HepG2 (cell line): ENCODE results near the gene RANBP6. TPM values are rescaled to one million over a fixed set of nuclear protein-coding genes. Genes with fewer than 3 reads are reported as not detected.

Source experiments
- ATF1 ChIP-seq: IDR thresholded peaks from 2 replicates; pipeline ENCODE4 v1.6.1; 2016; ENCODE audit warnings: mild to moderate bottlenecking, control low read depth
- CREM ChIP-seq, 2 experiments: sonication (generic) in 1 of 2; formaldehyde crosslinking in 1 of 2; IDR thresholded peaks; 2 replicates each; pipeline versions ENCODE4 v1.4.0 to v1.6.1; 2016 to 2020; ENCODE audit warnings: antibody characterized with exemption in 1 of 2, mild to moderate bottlenecking in 1 of 2, missing genetic modification reagents in 1 of 2
- ELF1 ChIP-seq: sonication (generic); formaldehyde crosslinking; IDR thresholded peaks from 2 replicates; pipeline ENCODE4 v1.4.0; 2020; ENCODE audit warnings: missing genetic modification reagents
- ETV6 ChIP-seq: sonication (generic); formaldehyde crosslinking; conservative IDR thresholded peaks from 2 replicates; pipeline ENCODE4 v1.4.0; 2020; ENCODE audit warnings: missing genetic modification reagents
- FOXO1 ChIP-seq: sonication (generic); formaldehyde crosslinking; IDR thresholded peaks from 2 replicates; pipeline ENCODE4 v1.4.0; 2020; ENCODE audit warnings: missing genetic modification reagents
- SP4 ChIP-seq: sonication (generic); formaldehyde crosslinking; IDR thresholded peaks from 2 replicates; pipeline ENCODE4 v1.8.1; 2023; ENCODE audit warnings: mild to moderate bottlenecking, missing genetic modification reagents
- THAP11 ChIP-seq: IDR thresholded peaks from 2 replicates; pipeline ENCODE4 v1.6.1; 2016; ENCODE audit warnings: missing biosample characterization, missing genetic modification reagents
- ZFY ChIP-seq: sonication (generic); formaldehyde crosslinking; IDR thresholded peaks from 2 replicates; pipeline ENCODE4 v1.4.0; 2020; ENCODE audit warnings: missing genetic modification reagents
- ZNF256 ChIP-seq: sonication (generic); formaldehyde crosslinking; conservative IDR thresholded peaks from 2 replicates; pipeline ENCODE4 v1.4.0; 2020; ENCODE audit warnings: missing genetic modification reagents
- ZNF333 ChIP-seq: sonication (generic); formaldehyde crosslinking; IDR thresholded peaks from 2 replicates; pipeline ENCODE4 v1.4.0; 2020; ENCODE audit warnings: mild to moderate bottlenecking, missing genetic modification reagents, borderline replicate concordance
- ZSCAN9 ChIP-seq: IDR thresholded peaks from 2 replicates; pipeline ENCODE4 v1.6.1; 2016; ENCODE audit warnings: borderline replicate concordance
- polyA plus RNA-seq, 8 experiments: library from polyadenylated mRNA; depleted of rRNA in 3 of 8; stranded (reverse) in 7 of 8; unstranded in 1 of 8; fragments of >200 nt; fragmentation: Illumina TruSeq in 4 of 8; extraction: Trizol in 4 of 8; gene quantifications; 2 replicates each; pipeline versions ENCODE4 v1.2.1 to v1.2.3, GENCODE V29; 2011 to 2016; ENCODE audit warnings: low read depth in 4 of 8, missing spikeins in 1 of 8, mixed read lengths in 1 of 8; ENCODE audit not compliant: insufficient read depth in 1 of 8
- total RNA-seq, 5 experiments: library from RNA; depleted of rRNA; stranded (reverse); fragments of >200 nt; fragmentation: Illumina TruSeq; extraction: Trizol; gene quantifications; 2 replicates each; pipeline ENCODE4 v1.2.3, GENCODE V29; 2016; ENCODE audit warnings: low read depth in 1 of 5
- TF ChIP-seq, protein P1 (sequence below): sonication (generic); formaldehyde crosslinking; conservative IDR thresholded peaks from 2 replicates; pipeline ENCODE4 v1.8.0; 2022; ENCODE audit warnings: low read depth, missing genetic modification reagents
- TF ChIP-seq, protein P2 (sequence below): sonication (generic); formaldehyde crosslinking; IDR thresholded peaks from 2 replicates; pipeline ENCODE4; 2020; ENCODE audit warnings: missing genetic modification reagents, mild to moderate bottlenecking, borderline replicate concordance
- TF ChIP-seq, protein P3 (sequence below): sonication (generic); formaldehyde crosslinking; IDR thresholded peaks from 2 replicates; pipeline ENCODE4 v1.4.0; 2020; ENCODE audit warnings: missing genetic modification reagents
- TF ChIP-seq, protein P4 (sequence below): sonication (generic); formaldehyde crosslinking; IDR thresholded peaks from 2 replicates; pipeline ENCODE4 v1.4.0; 2020; ENCODE audit warnings: mild to moderate bottlenecking, missing genetic modification reagents
- TF ChIP-seq, protein P5 (sequence below), 2 experiments: sonication (generic) in 1 of 2; formaldehyde crosslinking in 1 of 2; IDR thresholded peaks; 2 replicates each; pipeline versions ENCODE4 v1.6.1 to v1.9.0; 2014 to 2022; ENCODE audit warnings: antibody characterized with exemption in 1 of 2, borderline replicate concordance in 1 of 2, inconsistent platforms in 1 of 2, low read depth in 1 of 2, missing genetic modification reagents in 1 of 2

The RANBP6 gene
- total and polyA plus RNA-seq, 2 of the 13 experiments (the other 11 are each of a cell fraction or from before 2014, with no cell fraction given), result 7.5 to 26.0 TPM

DNA sequence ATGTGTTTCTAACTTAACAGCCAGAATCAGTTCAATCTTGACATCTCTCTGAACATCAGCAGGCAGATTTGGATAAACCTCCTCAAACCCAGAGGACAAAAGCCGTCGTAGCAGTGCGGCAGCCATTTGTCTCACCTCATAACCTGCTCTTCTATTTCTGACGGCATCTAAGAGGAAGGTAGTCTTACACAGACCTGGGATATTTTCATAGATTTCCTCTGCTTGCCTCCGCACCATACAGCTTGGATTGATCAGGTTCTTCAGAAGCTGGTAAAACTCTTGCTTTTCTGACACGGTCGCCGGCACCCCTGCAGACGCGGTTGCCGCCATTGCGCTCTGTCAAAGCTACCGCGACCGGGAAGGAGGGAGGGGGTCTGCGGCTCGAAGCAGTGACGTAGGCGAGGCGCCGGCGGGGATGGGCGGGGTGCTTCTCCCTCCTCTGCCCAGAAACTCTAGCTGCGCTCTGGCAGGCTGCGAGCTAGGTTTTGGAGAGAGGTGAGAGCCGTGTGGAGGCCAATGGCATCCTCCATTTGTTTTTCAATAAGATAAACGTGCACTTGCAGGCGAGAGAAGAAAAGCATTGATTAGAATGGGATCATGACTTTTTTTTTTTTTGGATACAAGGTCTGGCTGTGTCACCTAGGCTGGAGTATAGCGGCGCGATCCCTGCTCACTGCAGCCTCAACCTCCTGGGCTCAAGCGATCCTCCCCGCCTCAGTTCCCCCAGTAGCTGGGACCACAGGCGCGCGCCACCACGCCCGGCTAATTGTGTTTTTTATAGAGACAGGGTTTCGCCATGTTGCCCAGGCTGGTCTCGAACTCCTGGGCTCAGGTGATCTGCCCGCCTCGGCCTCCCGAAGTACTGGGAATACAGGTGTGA, at the start of gene RANBP6 (continued):
- TF ChIP-seq ATF1 (CRISPR knock-in tag) (peak; percentile 99), SP4 (peak; percentile 78), CREM (IDR thresholded peaks at IDR 0.05) (peak; percentile 99), CREM (CRISPR knock-in tag; IDR thresholded peaks at IDR 0.05) (peak; percentile 97), ZFY (CRISPR knock-in tag) (peak; percentile 75), THAP11 (peak; percentile 89), ZSCAN9 (CRISPR knock-in tag) (no peak; the same call in 1 of the 2 replicates), FOXO1 (CRISPR knock-in tag) (no peak), ZNF256 (CRISPR knock-in tag) (no peak), ZNF333 (CRISPR knock-in tag) (no peak), ELF1 (peak; percentile 83), ETV6 (CRISPR knock-in tag) (peak; percentile 62; the same call in 1 of the 2 replicates)
- TF ChIP-seq, protein P1, sequence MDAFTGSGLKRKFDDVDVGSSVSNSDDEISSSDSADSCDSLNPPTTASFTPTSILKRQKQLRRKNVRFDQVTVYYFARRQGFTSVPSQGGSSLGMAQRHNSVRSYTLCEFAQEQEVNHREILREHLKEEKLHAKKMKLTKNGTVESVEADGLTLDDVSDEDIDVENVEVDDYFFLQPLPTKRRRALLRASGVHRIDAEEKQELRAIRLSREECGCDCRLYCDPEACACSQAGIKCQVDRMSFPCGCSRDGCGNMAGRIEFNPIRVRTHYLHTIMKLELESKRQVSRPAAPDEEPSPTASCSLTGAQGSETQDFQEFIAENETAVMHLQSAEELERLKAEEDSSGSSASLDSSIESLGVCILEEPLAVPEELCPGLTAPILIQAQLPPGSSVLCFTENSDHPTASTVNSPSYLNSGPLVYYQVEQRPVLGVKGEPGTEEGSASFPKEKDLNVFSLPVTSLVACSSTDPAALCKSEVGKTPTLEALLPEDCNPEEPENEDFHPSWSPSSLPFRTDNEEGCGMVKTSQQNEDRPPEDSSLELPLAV (CRISPR knock-in tag), result no peak
- TF ChIP-seq, protein P2, sequence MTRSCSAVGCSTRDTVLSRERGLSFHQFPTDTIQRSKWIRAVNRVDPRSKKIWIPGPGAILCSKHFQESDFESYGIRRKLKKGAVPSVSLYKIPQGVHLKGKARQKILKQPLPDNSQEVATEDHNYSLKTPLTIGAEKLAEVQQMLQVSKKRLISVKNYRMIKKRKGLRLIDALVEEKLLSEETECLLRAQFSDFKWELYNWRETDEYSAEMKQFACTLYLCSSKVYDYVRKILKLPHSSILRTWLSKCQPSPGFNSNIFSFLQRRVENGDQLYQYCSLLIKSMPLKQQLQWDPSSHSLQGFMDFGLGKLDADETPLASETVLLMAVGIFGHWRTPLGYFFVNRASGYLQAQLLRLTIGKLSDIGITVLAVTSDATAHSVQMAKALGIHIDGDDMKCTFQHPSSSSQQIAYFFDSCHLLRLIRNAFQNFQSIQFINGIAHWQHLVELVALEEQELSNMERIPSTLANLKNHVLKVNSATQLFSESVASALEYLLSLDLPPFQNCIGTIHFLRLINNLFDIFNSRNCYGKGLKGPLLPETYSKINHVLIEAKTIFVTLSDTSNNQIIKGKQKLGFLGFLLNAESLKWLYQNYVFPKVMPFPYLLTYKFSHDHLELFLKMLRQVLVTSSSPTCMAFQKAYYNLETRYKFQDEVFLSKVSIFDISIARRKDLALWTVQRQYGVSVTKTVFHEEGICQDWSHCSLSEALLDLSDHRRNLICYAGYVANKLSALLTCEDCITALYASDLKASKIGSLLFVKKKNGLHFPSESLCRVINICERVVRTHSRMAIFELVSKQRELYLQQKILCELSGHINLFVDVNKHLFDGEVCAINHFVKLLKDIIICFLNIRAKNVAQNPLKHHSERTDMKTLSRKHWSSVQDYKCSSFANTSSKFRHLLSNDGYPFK, result peak; percentile 97
- TF ChIP-seq, protein P3, sequence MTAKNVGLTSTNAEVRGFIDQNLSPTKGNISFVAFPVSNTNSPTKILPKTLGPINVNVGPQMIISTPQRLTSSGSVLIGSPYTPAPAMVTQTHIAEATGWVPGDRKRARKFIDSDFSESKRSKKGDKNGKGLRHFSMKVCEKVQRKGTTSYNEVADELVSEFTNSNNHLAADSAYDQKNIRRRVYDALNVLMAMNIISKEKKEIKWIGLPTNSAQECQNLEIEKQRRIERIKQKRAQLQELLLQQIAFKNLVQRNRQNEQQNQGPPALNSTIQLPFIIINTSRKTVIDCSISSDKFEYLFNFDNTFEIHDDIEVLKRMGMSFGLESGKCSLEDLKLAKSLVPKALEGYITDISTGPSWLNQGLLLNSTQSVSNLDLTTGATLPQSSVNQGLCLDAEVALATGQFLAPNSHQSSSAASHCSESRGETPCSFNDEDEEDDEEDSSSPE, result peak; percentile 69
- TF ChIP-seq, protein P4, sequence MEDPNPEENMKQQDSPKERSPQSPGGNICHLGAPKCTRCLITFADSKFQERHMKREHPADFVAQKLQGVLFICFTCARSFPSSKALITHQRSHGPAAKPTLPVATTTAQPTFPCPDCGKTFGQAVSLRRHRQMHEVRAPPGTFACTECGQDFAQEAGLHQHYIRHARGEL (CRISPR knock-in tag), result no peak
- TF ChIP-seq, protein P5, sequence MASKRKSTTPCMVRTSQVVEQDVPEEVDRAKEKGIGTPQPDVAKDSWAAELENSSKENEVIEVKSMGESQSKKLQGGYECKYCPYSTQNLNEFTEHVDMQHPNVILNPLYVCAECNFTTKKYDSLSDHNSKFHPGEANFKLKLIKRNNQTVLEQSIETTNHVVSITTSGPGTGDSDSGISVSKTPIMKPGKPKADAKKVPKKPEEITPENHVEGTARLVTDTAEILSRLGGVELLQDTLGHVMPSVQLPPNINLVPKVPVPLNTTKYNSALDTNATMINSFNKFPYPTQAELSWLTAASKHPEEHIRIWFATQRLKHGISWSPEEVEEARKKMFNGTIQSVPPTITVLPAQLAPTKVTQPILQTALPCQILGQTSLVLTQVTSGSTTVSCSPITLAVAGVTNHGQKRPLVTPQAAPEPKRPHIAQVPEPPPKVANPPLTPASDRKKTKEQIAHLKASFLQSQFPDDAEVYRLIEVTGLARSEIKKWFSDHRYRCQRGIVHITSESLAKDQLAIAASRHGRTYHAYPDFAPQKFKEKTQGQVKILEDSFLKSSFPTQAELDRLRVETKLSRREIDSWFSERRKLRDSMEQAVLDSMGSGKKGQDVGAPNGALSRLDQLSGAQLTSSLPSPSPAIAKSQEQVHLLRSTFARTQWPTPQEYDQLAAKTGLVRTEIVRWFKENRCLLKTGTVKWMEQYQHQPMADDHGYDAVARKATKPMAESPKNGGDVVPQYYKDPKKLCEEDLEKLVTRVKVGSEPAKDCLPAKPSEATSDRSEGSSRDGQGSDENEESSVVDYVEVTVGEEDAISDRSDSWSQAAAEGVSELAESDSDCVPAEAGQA (IDR thresholded peaks at IDR 0.05; ENCODE audit: low read depth), result peak; percentile 98
- TF ChIP-seq, protein P5 (CRISPR knock-in tag; IDR thresholded peaks at IDR 0.05; ENCODE audit: borderline replicate concordance), result peak; percentile 53; the same call in 1 of the 2 replicates
